ENCODE data around the gene SLC25A34.
A peak's percentile ranks its signal among the peaks of the same experiment; 100 is the strongest.

SLC25A34 gene

DNA sequence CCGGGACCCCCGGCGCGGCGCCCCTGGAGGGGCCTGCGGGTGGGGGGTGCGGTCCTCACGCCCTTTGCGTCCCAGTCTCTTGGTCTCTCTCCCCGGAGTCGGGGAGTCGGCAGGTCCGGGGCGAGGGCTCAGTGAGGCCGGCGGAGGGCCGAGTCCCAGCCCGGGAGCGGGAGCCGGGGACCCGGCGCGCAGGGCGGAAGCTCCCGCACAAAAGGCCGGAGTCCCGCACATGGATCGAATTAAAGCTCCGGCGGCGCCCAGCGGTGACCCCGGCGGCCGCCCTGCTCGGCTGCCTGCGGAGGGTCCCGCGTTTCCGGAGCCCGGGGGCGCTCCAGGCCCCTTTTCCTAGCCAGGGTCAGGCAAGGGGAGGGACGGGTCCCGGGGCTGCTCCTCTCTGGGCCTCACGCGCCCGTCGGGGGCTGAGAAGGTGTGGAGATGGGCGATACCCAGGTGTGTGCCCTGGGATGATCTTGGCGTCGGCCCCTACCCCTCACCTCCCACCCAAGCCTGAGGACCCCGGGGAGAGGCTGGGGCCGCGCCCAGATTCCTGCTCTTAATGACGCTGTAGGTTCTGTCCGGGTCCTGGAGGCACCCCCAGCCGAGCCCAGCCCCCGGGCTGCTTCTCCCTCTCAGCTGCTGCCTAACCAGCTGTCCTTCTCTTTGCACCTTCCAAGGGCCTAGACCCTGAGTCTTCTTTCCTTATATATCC, 23.0 kb downstream of the SLC25A34 start (continued):
- TF ChIP-seq ZXDB (tag by site-specific recombination; IDR thresholded peaks at IDR 0.05) (no peak), ZNF785 (tag by site-specific recombination; IDR thresholded peaks at IDR 0.05) (no peak), ZNF670 (tag by site-specific recombination; IDR thresholded peaks at IDR 0.05; ENCODE audit: low read depth) (no peak), ZNF571 (tag by site-specific recombination; IDR thresholded peaks at IDR 0.05) (no peak), ZNF416 (tag by site-specific recombination; IDR thresholded peaks at IDR 0.05) (no peak), ZNF426 (tag by site-specific recombination; IDR thresholded peaks at IDR 0.05) (no peak), REPIN1 (tag by site-specific recombination; IDR thresholded peaks at IDR 0.05; ENCODE audit: low read depth) (no peak), BCL11A (tag by site-specific recombination; IDR thresholded peaks at IDR 0.05; ENCODE audit: low read depth) (no peak), ZNF837 (tag by site-specific recombination; IDR thresholded peaks at IDR 0.05) (no peak), ZNF155 (tag by site-specific recombination; IDR thresholded peaks at IDR 0.05) (no peak), ZNF10 (tag by site-specific recombination; IDR thresholded peaks at IDR 0.05) (no peak), SALL2 (tag by site-specific recombination; IDR thresholded peaks at IDR 0.05; ENCODE audit: borderline replicate concordance) (no peak), ZNF600 (tag by site-specific recombination; IDR thresholded peaks at IDR 0.05) (peak; percentile 62), ZNF23 (tag by site-specific recombination; IDR thresholded peaks at IDR 0.05; ENCODE audit: borderline replicate concordance) (no peak), ZNF292 (tag by site-specific recombination; IDR thresholded peaks at IDR 0.05; ENCODE audit: borderline replicate concordance, low read depth) (no peak), ZNF560 (tag by site-specific recombination; IDR thresholded peaks at IDR 0.05; ENCODE audit: borderline replicate concordance) (no peak), ZNF391 (tag by site-specific recombination; IDR thresholded peaks at IDR 0.05; ENCODE audit: borderline replicate concordance, low read depth) (no peak), ZNF777 (tag by site-specific recombination; IDR thresholded peaks at IDR 0.05; ENCODE audit: borderline replicate concordance) (no peak), ZNF433 (tag by site-specific recombination; IDR thresholded peaks at IDR 0.05; ENCODE audit: low read depth) (no peak), ZEB2 (tag by site-specific recombination; IDR thresholded peaks at IDR 0.05) (peak; percentile 48; the same call in 1 of the 2 replicates)
- TF ChIP-seq, protein P1, sequence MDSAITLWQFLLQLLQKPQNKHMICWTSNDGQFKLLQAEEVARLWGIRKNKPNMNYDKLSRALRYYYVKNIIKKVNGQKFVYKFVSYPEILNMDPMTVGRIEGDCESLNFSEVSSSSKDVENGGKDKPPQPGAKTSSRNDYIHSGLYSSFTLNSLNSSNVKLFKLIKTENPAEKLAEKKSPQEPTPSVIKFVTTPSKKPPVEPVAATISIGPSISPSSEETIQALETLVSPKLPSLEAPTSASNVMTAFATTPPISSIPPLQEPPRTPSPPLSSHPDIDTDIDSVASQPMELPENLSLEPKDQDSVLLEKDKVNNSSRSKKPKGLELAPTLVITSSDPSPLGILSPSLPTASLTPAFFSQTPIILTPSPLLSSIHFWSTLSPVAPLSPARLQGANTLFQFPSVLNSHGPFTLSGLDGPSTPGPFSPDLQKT (IDR thresholded peaks at IDR 0.05; ENCODE audit: borderline replicate concordance, low read depth, low read length): no peak
- TF ChIP-seq, protein P2, sequence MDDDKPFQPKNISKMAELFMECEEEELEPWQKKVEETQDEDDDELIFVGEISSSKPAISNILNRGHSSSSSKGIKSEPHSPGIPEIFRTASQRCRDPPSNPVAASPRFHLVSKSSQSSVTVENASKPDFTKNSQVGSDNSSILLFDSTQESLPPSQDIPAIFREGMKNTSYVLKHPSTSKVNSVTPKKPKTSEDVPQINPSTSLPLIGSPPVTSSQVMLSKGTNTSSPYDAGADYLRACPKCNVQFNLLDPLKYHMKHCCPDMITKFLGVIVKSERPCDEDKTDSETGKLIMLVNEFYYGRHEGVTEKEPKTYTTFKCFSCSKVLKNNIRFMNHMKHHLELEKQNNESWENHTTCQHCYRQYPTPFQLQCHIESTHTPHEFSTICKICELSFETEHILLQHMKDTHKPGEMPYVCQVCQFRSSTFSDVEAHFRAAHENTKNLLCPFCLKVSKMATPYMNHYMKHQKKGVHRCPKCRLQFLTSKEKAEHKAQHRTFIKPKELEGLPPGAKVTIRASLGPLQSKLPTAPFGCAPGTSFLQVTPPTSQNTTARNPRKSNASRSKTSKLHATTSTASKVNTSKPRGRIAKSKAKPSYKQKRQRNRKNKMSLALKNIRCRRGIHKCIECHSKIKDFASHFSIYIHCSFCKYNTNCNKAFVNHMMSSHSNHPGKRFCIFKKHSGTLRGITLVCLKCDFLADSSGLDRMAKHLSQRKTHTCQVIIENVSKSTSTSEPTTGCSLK (tag by site-specific recombination; IDR thresholded peaks at IDR 0.05): no peak
- TF ChIP-seq, protein P3, sequence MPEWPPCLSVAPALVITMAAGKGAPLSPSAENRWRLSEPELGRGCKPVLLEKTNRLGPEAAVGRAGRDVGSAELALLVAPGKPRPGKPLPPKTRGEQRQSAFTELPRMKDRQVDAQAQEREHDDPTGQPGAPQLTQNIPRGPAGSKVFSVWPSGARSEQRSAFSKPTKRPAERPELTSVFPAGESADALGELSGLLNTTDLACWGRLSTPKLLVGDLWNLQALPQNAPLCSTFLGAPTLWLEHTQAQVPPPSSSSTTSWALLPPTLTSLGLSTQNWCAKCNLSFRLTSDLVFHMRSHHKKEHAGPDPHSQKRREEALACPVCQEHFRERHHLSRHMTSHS (tag by site-specific recombination; IDR thresholded peaks at IDR 0.05): no peak
- TF ChIP-seq, protein P4, sequence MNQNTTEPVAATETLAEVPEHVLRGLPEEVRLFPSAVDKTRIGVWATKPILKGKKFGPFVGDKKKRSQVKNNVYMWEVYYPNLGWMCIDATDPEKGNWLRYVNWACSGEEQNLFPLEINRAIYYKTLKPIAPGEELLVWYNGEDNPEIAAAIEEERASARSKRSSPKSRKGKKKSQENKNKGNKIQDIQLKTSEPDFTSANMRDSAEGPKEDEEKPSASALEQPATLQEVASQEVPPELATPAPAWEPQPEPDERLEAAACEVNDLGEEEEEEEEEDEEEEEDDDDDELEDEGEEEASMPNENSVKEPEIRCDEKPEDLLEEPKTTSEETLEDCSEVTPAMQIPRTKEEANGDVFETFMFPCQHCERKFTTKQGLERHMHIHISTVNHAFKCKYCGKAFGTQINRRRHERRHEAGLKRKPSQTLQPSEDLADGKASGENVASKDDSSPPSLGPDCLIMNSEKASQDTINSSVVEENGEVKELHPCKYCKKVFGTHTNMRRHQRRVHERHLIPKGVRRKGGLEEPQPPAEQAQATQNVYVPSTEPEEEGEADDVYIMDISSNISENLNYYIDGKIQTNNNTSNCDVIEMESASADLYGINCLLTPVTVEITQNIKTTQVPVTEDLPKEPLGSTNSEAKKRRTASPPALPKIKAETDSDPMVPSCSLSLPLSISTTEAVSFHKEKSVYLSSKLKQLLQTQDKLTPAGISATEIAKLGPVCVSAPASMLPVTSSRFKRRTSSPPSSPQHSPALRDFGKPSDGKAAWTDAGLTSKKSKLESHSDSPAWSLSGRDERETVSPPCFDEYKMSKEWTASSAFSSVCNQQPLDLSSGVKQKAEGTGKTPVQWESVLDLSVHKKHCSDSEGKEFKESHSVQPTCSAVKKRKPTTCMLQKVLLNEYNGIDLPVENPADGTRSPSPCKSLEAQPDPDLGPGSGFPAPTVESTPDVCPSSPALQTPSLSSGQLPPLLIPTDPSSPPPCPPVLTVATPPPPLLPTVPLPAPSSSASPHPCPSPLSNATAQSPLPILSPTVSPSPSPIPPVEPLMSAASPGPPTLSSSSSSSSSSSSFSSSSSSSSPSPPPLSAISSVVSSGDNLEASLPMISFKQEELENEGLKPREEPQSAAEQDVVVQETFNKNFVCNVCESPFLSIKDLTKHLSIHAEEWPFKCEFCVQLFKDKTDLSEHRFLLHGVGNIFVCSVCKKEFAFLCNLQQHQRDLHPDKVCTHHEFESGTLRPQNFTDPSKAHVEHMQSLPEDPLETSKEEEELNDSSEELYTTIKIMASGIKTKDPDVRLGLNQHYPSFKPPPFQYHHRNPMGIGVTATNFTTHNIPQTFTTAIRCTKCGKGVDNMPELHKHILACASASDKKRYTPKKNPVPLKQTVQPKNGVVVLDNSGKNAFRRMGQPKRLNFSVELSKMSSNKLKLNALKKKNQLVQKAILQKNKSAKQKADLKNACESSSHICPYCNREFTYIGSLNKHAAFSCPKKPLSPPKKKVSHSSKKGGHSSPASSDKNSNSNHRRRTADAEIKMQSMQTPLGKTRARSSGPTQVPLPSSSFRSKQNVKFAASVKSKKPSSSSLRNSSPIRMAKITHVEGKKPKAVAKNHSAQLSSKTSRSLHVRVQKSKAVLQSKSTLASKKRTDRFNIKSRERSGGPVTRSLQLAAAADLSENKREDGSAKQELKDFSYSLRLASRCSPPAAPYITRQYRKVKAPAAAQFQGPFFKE (tag by site-specific recombination; IDR thresholded peaks at IDR 0.05; ENCODE audit: borderline replicate concordance): no peak
- TF ChIP-seq, protein P5, sequence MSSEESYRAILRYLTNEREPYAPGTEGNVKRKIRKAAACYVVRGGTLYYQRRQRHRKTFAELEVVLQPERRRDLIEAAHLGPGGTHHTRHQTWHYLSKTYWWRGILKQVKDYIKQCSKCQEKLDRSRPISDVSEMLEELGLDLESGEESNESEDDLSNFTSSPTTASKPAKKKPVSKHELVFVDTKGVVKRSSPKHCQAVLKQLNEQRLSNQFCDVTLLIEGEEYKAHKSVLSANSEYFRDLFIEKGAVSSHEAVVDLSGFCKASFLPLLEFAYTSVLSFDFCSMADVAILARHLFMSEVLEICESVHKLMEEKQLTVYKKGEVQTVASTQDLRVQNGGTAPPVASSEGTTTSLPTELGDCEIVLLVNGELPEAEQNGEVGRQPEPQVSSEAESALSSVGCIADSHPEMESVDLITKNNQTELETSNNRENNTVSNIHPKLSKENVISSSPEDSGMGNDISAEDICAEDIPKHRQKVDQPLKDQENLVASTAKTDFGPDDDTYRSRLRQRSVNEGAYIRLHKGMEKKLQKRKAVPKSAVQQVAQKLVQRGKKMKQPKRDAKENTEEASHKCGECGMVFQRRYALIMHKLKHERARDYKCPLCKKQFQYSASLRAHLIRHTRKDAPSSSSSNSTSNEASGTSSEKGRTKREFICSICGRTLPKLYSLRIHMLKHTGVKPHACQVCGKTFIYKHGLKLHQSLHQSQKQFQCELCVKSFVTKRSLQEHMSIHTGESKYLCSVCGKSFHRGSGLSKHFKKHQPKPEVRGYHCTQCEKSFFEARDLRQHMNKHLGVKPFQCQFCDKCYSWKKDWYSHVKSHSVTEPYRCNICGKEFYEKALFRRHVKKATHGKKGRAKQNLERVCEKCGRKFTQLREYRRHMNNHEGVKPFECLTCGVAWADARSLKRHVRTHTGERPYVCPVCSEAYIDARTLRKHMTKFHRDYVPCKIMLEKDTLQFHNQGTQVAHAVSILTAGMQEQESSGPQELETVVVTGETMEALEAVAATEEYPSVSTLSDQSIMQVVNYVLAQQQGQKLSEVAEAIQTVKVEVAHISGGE (tag by site-specific recombination; conservative IDR thresholded peaks at IDR 0.05; ENCODE audit: low read depth): peak; percentile 48; the same call in 1 of the 2 replicates

Measured in HEK293 (cell line).